ENCODE results near the gene TSHR.

DNA sequence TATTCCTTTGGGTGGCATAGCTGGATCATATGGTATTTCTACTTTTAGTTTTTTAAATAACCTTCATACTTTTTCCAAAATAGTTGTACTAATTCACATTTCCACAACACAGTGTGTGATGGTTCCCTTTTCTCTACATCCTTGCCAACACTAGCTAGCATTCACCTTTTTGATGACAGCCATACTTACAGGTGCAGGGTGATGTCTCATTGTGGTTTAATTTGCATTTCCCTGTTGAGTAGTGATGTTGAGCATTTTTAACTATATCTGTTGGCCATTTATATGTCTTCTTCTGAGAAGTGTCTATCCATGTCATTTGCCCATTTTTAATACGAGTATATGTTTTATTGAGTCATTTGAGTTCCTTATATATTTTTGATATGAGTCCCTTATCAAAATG is 96.1 kb downstream of the TSHR start:
- TF ChIP-seq RAD21 (IDR thresholded peaks at IDR 0.05; ENCODE audit: low read depth), result no peak
- no peak for TF ChIP-seq POLR2A (IDR thresholded peaks at IDR 0.05; ENCODE audit: borderline replicate concordance, extremely low read depth, insufficient read depth, insufficient read length)
- TF ChIP-seq, protein P1, sequence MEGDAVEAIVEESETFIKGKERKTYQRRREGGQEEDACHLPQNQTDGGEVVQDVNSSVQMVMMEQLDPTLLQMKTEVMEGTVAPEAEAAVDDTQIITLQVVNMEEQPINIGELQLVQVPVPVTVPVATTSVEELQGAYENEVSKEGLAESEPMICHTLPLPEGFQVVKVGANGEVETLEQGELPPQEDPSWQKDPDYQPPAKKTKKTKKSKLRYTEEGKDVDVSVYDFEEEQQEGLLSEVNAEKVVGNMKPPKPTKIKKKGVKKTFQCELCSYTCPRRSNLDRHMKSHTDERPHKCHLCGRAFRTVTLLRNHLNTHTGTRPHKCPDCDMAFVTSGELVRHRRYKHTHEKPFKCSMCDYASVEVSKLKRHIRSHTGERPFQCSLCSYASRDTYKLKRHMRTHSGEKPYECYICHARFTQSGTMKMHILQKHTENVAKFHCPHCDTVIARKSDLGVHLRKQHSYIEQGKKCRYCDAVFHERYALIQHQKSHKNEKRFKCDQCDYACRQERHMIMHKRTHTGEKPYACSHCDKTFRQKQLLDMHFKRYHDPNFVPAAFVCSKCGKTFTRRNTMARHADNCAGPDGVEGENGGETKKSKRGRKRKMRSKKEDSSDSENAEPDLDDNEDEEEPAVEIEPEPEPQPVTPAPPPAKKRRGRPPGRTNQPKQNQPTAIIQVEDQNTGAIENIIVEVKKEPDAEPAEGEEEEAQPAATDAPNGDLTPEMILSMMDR (IDR thresholded peaks at IDR 0.05 in 2 of 3, conservative IDR thresholded peaks at IDR 0.05 in 1 of 3; ENCODE audit: borderline replicate concordance in 1 of 3, insufficient read depth in 1 of 3, low read depth in 2 of 3, low read length in 2 of 3), result no peak
- no peak for TF ChIP-seq YY1 (IDR thresholded peaks at IDR 0.05; ENCODE audit: extremely low read depth, insufficient replicate concordance, low read depth, low read length)
- TF ChIP-seq EZH2 (IDR thresholded peaks at IDR 0.05), result no peak
- TF ChIP-seq ZNF274 (IDR thresholded peaks at IDR 0.05; ENCODE audit: low read depth, low read length), result no peak
- no peak for TF ChIP-seq POLR2AphosphoS5 (IDR thresholded peaks at IDR 0.05; ENCODE audit: low read depth, low read length)
- no peak for TF ChIP-seq FOSL1 (IDR thresholded peaks at IDR 0.05; ENCODE audit: low read depth)
- TF ChIP-seq, protein P2, sequence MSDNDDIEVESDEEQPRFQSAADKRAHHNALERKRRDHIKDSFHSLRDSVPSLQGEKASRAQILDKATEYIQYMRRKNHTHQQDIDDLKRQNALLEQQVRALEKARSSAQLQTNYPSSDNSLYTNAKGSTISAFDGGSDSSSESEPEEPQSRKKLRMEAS (IDR thresholded peaks at IDR 0.05), result no peak
- TF ChIP-seq EZH2phosphoT487 (IDR thresholded peaks at IDR 0.05; ENCODE audit: borderline replicate concordance), result no peak
- no peak for TF ChIP-seq CBX3 (IDR thresholded peaks at IDR 0.05; ENCODE audit: low read depth)

Measured in HCT116 (cell line).